ENCODE results near the gene KAZN. TPM values are rescaled to one million over a fixed set of nuclear protein-coding genes. Genes with fewer than 3 reads are reported as not detected.

Gene KAZN
- polyA plus RNA-seq, 3 donors, result 35.5 to 42.8 (median 41.2) TPM

DNA sequence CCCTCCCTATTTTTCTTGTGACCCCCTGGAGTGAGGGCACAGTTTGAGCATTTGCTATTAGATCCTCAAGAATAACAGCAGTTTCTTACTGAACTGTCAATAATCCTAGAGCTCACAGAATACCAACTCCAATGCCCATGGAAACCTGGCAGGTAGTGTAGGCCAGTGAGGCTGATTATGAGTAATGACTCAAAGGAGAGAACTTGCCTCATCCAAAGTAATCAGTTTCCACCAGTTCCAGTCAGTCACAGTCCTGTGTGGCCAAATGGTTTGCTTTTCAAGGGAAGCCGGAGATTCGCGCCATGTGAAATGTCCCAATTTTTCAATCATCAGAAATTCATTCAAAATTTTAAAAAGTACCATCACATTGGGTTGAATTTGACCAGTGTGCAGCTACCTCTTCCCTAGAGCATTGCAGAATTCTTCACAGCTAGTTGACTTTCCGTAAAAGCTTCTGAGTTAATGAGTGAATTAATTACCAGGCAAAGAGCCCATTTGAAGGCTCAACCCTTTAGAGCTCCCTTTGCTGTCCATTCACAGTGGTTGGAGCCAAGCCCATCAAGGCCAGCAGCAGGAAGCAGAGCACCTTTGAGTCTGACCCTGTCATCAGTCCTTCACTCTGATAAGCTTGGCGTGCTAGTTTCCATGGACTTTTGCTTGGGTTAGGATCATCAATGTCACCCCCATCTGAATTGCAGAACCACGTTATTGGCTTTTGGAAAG is 170.3 kb downstream of the KAZN start:
- no peak for DNase-seq

DNA sequence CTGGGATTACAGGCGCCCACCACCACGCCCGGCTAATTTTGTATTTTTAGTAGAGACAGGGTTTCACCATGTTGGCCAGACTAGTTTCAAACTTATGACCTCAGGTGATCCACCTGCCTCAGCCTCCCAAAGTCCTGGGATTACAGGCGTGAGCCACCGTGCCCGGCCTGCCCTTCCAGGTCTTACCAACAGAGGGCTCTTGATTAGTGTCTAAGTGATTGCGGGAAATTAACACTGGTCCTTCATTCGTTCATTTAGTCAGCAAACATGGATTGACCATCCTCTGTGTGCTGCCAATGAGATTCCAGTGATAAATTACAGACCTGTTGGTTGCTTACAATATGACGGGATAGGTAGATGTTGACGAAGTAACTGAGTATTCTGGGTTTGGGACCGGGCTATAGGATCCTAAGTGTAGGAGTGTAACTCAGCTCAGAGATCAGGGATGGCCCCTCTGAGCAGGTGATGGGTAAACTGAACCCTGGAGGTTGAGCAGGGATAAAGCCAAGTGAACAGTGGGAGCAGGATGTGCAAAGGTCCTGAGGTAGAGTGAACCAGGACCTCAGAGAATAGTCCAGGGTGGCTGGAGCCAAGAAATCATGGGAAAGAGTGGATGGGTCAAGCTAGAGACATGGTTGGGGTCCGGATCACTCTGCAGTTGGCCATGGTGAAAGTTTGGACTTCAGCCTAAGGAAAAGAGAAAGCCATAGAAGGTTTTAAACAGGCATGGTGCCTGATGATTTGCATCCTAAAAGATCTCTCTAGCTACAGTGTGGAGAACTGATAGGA is 171.2 kb downstream of the KAZN start:
- DNase-seq, result no peak

DNA sequence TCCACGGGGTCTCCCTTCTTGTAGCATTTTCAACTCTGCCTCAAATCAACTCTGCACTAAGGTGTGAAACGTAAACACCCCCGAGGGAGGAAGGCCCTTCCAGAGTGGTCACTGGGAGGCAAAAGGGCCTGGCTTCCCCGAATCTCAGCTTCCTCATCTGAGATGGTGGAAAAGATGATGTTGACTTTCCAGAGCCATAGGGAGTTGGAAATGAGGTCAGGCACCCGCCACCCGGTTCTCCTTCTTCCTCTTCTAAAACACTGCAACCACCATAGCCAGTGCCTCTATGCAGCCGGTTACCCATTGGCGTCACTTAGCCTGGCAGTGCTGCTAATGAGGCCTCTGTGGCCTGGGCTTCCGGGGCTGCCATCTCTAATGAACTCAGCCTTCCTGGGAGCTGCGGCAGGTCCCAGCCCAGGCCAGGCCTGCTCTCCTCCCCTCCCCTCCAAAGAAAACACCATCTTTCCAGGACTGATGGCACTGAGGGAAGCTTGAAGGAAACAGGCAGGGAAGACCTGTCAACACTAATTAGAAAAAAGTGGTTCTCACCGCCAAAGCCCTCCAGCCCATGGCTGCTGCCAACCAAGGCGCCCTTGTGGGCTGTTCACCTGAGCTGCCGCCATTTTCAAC is 175.0 kb downstream of the KAZN start:
- DNase-seq, result no peak

DNA sequence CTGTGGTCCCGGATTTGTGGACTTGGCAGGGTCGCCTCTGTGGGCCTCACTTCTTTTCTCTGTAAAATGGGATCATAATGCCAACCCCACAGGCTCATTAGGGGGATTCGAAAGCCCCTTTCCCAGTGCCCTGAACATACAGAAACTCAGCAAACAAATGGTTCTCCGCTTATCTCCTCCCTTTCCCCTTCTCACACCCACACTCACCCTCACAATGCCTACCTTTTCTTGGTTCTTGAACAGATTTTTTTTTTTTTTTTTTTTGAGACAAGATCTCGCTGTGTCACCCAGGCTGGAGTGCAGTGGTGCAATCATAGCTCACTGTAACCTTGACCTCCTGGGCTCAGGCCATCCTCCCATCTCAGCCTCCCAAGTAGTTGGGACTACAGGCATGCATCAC is 175.7 kb downstream of the KAZN start:
- DNase-seq, result no peak

DNA sequence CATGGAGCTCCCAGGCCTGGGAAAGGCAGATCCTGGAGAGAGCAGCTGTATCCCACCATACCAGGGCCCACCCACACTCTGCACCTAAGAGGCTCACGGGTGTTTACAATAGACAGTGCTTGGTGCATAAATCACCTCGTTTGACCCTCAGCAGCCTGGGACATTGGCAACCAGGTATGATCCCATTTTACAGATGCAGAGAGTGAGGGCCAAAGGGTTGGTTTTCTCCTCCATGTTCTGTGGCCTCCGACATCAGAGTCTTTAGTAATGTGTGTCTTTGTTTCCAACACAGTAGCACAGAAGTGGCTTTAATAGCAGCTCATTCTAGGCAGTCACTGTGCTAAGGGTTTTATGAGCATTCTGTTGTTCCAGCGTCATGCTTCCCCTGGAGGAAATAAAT is 176.5 kb downstream of the KAZN start:
- DNase-seq, result no peak

DNA sequence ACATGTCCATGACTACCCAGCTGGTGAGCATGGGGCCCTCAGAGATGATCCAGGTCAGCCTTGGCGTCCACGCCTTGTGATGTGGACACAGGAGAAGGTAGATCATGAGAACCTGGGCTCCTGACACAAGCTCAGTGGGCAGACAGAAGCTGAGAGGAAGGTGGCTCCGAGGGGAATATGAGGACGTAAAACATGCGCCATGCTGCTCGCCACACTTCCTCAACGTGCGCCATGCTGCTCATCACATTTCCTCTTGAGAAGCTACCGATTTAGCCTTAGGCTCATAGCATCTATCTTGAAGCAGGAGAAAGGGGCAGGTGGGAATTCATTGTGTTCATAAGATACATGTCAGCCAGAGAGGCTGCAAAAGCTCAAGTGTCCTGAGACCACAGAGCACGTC is 176.9 kb downstream of the KAZN start:
- DNase-seq, result no peak

DNA sequence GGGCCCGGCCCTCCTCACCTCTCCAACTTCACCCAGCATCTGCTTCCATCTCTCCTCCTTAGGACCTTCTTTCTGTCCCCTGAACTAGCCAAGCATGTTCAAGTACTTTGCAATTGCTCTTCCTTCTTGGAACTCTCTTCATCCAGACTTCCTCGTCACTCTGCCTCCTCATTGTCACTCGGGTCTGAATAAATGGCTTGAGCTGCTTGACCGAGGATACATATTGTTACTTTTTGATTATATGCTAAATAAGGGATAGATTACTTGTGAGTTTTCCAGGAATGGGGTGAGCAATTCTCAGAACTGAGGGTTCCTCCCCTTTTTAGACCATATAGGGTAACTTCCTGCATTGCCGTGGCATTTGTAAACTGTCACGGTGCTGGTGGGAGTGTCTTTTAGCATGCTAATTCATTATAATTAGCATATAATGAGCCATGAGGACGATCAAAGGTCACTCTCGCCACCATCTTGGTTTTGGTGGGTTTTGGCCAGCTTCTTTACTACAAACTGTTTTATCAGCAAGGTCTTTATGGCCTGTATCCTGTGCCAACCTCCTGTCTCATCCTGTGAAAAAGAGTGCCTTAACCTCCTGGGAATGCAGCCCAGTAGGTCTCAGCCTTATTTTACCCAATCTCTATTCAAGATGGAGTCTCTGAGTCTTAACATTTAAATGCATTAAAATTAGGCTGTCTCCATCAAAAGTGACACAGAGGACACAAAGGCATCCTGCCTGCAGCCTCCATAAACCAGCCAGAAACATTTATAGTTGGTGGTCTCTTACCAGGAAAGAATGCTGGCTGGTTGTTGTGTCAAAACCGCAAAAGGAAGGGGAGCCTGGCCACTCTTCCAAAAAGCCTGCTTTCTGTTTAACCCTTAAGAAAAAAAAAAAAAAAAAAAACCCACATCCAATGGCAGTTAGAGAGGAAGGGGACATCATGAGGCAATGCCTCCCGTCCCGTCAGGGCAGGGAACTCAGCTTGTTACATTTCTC is 179.3 kb downstream of the KAZN start:
- no peak for DNase-seq

DNA sequence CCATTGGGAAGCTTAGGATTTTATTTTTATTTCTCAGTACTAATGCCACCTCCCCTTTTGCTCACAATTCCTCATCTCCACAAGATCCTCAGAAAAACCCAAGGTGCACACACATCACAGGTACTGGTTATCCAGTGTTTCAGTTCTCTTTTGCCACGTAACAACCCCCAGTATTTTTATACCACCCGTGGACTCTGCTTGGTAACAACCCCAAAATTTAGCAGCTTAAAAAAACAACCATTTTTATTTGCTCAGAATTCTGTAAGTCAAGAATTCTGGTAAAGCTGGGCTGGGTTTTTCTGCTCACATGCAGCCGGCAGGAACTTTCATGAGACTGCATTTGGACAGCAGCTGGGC is 180.0 kb downstream of the KAZN start:
- no peak for DNase-seq

DNA sequence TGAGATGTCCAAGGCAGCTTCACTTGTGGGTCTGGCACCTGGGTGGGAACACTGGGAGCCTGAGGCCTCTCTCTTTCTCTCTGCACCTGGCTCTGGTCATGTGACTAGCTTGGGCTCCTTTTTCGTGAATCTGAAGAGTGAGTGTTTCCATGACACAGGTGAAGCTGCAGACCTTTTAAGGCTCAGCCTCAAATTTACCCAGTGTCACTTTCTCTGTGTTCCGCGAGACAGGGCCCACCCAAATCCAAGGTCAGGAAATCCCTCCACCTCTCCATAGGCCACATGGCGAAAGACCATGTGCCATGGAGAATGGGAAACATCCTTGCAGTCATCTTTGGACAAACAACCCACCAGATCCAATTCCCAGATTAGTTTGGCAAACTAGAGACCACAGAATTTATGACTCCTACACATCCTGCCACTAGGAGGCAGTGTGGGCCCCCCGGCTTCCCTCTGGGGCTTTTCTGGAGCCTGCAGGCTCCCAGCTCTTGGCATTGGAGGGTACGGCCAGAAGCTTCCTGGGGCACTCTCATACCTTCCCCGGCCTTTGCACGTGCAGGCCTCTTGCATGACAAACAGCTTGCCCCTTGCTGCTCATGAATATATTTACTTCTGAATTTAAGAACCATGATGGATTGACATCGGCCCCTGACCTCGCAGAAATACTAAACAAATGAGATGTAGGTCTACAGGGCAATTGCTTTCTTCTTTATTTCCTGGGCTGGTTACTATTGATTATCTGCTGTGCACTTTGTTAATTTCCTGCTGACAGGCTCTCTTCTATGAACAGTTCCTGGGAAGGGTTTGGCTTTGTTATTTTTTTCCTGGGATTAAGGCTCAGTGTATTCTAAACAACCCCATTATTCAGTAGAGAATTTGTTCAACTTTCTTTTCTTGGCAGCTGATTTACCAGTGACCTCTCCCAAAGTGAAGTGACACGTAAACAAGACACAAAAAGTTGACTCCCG is 180.7 kb downstream of the KAZN start:
- DNase-seq, result no peak

DNA sequence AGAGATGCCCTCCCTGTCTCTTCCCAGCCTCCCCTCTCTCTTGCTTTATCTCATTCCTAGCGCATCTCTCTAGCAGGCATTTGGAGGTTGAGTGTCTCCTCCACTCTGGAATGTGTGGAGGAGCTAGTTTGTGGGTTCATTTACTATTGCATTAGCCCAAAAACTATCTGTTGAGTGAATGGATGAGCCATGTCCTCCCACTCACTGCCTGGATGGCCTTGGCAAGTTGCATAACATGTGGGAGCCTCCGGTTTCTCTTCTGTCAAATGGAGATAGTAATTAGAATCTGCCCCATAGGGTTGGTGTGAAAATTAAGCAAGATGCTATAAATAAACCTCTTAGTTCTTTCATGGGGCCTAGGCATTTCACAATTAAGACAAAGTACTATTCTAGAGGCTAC is 181.8 kb downstream of the KAZN start:
- DNase-seq, result no peak

DNA sequence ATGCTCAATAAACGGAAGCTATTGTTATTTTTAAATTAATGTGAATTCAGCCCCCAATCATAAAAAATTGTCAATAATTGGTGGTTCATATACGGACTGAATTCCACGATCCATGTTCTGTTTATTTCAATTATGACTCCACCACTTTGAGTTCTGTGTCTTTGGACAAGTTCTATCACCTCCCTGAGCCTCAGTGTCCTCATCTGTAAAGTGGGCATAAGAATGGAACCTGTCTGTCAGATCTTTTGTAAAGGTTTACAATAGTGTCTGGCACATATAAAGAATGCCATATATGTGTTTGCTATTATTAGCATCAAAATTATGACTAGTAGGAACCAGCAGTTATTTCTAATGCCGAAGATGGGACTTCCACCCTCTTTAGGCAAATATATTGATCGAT is 183.3 kb downstream of the KAZN start:
- no peak for DNase-seq

DNA sequence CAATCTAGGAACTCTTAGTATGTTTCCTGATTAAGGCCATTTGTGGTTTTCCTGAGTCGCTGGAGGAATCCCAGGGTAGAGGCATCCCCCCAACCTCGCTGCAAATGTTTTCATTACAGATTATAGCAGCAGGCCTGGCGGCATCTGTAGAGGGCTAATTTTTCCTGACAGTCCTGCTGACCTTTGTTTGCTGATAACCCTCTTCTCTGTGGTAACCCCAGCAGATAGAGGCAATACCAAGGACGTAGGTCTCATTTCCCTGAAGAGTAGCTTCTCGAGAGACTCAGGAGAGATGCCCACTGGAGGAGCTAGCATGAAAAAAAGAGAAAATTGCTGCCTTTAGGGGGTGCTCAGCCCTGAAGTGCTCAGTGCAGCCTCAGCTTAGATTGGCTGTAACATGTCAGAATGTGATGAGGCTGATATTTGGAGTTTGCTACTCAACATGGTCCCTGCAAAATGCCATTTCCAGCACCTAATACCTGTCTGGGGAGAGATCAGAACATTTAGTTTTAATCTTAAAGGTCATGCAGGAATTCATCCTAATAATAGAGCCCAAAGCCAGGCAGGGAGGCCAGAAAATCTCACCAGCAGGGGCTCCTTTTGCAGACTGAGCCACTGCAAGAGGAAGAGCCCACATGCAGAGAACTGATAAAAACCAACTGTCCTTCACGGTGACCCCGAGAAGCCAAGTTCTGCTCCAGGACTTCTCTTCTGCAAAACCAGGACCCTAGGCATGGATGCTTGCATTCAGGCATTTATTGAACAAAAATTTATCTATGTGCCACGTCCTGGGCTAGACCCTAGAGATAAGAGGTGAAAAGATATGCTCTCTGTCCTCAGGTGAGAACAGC is 184.5 kb downstream of the KAZN start:
- no peak for DNase-seq

DNA sequence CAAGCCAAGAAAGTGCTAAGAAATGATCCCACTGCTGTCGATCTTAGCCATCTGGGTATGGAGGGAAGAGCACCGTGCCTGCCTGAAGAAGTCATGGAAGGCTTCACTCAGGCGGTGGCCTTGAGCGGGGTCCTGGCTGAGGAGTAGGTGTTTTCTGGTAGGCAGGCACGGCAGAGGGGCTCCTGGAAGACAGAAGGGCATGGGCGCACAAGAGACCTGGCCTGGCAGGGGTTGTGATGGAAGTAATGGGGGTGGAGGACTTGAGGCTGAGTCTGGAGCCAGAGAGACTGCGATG is 185.1 kb downstream of the KAZN start:
- no peak for DNase-seq

DNA sequence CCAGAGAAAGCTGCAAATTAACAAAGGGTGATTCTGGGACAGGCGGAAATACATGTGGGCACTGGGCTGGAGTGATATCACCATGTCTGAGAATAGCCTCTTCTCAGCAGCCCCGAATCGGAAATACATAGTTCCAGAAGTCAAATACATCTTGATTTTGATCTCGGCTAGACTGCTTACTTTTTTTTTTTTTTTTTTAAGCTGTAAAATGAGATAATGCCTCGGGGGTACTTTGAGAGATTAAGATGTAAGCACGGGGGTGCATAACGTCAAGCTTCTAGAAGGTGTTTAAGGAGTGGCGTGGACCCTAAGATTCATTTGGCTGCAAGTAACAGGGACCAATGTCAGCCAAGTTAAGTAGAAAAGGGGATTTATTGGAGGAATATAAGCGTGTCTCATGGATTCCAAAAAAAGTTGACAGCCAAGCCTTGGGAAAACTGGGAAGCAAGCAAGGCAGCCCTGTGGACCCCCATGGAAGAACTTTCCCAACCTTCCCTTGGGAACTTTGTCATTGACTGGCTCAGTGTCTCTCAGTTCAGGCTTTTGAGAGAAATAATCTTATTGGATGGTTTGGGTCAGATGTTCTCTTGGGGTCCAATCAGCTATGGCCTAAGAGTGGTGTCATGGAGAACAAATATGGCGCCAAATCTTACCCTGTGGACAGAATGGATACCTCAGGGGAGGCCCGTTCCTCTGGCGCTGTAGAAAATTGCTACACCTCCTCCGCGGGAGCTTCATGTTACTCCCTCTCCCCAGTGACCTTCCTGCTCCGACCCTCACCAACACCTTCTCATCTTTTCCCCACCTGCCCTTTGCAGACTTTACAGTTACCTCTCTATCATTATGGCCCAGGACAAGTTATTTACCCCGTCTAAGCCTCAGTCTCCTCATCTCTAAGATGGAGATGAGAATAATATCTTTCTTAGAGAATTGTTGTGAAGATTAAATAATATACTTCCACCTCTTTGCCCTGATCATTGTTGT is 186.6 kb downstream of the KAZN start:
- no peak for DNase-seq

DNA sequence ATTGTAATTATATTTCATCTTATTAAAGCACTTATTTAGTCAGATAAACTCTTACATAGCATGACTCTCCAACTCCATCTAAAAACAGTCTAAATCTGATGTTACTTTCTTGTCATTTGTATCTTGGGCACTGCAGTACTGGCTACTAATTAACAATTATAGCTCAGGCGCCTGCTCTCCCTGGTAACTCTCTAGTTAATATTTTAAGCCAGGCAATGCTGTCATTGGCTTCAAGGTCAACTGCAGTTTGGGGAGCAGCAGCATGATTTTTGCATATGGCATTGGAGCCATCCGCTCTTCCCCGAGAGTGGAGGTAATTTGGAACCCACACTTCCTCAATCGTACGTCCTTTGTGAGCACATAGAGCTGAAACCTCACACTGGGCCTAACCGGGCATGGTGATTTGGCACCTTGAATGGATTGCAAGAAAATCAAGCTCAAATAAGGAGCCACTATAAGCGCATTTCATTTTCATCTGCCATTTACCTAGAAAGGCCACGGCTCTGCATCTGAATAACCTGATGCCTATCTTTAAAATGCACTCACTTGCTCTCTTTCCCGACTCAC is 187.7 kb downstream of the KAZN start:
- no peak for DNase-seq

DNA sequence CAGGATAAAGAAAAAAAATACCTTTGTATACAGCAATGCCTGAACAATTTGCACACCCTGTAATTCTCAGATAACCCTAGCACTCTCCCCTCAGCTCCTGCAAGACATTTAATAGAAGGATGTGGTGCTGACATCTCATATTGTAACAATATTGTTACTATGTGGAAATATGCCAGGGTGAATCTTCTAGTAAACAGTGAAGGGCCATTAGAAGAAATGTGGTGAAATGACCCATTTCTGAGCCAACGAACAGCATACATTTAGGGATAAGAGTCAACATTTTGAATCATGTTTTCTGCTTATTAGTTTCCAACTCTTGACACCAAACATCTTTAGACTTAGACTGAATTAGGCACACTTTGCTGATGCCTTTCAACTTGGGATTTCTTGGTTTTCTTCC is 188.2 kb downstream of the KAZN start:
- DNase-seq, result no peak

DNA sequence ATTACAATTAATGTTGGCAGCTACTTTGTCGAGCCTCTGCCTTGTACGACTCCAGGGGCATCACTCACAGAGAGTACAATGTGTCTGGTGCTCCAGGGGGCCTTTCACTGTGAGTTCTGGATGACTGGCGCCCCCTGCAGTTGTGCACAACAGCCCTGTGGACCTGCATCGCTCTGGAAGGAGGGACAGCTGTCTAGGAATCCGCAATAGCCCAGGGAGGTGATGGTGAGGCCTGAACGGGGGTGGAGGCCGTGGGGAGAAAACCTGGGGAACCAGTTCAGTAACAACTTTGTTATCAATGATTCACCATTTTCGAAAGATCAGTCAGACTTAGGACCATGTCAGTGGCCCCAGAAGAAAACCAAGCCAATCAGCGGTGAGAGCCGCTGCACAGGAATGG is 189.1 kb downstream of the KAZN start:
- no peak for DNase-seq

DNA sequence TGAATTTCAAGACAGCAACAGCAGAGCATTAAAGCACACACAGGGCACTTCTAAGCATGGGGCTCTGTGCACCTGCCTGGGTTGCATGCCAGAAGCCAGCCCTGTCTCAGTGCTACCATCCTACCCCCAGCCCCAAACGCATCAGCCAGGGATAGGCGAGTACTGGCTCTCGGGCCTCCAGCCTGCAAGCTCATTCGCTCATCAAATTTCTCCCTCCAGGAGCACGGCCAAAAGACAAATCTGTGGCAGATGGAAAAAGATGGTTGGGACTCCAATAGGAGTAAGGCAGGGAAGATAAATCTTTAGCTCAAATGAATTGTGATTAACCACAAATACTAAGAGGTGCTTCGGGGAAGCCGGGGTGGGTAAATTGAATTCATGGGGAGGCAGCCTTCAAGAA is 189.6 kb downstream of the KAZN start:
- DNase-seq, result no peak

All from renal pelvis (tissue), 4 donors.